ENCODE results near the gene RUNDC1. TPM values are rescaled to one million over a fixed set of nuclear protein-coding genes. Genes with fewer than 3 reads are reported as not detected.

The RUNDC1 gene
- total RNA-seq, 2 donors from 2014 or later: 18.7 to 22.3 TPM

DNA sequence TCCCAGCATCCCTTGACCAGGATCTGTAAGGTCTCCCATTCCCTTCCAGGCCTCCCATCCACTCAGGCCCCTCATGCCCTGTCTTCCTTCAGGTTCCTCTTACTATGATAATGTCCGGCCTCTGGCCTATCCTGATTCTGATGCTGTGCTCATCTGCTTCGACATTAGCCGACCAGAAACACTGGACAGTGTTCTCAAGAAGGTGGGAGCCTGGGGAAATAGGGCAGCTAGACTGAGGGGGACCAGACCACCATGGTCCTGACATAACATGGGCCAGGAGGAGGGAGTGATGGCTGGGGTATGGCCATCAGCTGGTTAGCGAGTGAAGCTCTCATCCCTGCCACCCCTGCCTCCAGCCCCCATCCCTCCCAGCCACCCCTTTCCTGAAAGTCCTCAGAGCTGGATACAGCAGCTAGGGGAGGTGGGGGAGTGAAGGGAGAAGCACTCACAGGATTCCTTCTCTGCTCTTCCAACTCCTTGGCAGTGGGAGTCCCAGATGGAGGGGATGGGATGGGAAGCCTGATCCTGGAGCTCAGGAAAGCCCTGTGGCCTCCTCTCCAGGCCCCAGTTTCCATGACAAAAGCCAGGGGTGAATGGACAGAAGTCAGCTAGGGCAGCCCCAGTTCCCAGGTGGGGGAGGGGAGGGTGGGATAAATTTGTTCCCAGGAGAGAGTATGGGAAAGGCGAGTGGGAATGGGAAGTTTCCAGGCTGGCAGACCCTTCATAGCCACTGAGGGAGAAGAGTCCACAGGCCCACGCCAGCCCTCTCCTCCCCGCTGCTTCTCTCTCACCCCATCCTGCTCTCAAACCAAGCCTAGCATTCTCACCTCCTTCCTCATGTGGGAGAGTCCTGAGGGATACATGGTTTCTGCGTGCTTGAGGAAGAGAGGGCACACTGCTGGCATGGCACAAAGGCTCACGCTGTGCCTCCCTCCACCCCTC is 47.0 kb downstream of the RUNDC1 start:
- Histone ChIP-seq H3K27me3 (no peaks in the 10 kb centered on the region), H3K36me3 (no peaks in the 10 kb centered on the region), H3K9me3 (no peaks in the 10 kb centered on the region), H3K4me1 (no peaks in the 10 kb centered on the region), H3K9ac (ENCODE audit: low read depth in 2 of 2, low read length in 2 of 2) (no peak overlapping the region), H3K27ac (no peak overlapping the region), H3K4me3 (no peak overlapping the region)
- DNase-seq: no peak
- TF ChIP-seq, protein P1, sequence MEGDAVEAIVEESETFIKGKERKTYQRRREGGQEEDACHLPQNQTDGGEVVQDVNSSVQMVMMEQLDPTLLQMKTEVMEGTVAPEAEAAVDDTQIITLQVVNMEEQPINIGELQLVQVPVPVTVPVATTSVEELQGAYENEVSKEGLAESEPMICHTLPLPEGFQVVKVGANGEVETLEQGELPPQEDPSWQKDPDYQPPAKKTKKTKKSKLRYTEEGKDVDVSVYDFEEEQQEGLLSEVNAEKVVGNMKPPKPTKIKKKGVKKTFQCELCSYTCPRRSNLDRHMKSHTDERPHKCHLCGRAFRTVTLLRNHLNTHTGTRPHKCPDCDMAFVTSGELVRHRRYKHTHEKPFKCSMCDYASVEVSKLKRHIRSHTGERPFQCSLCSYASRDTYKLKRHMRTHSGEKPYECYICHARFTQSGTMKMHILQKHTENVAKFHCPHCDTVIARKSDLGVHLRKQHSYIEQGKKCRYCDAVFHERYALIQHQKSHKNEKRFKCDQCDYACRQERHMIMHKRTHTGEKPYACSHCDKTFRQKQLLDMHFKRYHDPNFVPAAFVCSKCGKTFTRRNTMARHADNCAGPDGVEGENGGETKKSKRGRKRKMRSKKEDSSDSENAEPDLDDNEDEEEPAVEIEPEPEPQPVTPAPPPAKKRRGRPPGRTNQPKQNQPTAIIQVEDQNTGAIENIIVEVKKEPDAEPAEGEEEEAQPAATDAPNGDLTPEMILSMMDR (IDR thresholded peaks at IDR 0.05): no peak
- intact Hi-C loops (cut with DNase I): loop anchor here (10.0 kb wide), 2 partner anchors 287 to 317 kb away; no protein-coding TSS in a partner anchor

DNA sequence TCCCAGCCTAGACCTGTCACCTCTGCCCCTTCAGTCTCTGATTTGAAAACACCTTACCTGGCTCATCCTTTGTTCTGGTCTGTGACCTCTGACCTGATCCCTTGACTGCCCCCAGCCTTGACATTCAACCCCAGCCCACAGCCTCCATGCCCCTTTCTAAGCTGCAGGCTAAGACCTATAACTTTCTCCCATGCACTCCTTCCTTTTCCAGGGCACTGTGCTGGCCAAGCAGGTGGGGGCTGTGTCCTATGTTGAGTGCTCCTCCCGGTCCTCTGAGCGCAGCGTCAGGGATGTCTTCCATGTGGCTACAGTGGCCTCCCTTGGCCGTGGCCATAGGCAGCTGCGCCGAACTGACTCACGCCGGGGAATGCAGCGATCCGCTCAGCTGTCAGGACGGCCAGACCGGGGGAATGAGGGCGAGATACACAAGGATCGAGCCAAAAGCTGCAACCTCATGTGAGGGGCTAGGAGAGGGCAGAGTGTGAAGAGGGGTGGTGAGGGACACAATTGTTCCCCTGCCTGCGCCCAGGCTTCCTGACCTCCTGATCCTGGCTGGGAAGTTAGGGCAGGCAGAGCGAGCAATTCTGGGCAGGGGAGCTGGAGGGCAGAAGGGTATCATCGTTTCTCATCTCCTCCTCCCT is 48.0 kb downstream of the RUNDC1 start:
- Histone ChIP-seq H3K27ac (no peak overlapping the region), H3K9ac (ENCODE audit: low read depth in 2 of 2, low read length in 2 of 2) (no peak overlapping the region), H3K27me3 (no peaks in the 10 kb centered on the region), H3K4me1 (no peaks in the 10 kb centered on the region), H3K4me3 (no peak overlapping the region), H3K9me3 (no peaks in the 10 kb centered on the region), H3K36me3 (no peaks in the 10 kb centered on the region)
- no peak for DNase-seq
- intact Hi-C loops (cut with DNase I): loop anchor here (10.0 kb wide), 2 partner anchors 286 to 316 kb away; no protein-coding TSS in a partner anchor
- TF ChIP-seq, protein P1 (IDR thresholded peaks at IDR 0.05): no peak

DNA sequence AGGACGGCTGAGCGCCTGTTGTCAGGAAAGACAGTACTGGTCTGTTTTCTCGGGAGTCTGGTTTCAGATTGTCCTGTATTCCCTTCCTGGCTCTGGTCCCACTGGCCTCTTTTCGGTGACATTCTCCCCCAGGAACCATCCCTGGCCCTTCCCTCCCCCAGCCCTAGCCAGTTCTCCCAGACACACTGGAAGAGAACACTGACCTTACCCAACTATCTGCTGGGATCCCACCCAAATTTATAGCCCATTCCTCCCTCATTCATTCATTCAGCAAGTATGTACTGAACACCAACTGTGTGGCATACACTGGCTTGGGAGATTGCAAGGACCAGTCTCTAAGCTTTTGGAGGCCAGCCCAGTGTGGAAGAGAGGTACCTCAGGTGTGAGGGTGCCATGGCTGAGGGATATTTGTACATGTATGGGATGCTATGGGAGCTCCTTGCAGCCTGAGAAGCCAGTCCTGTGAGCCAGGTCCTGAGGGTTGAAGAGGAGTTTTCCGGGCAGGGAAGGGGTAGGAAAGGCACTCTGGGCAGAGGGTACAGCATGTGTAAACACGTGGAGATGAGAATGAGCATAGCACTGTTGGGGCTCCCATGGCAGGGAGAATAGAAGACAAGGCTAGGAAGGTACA is 49.9 kb downstream of the RUNDC1 start:
- no peak for DNase-seq
- intact Hi-C loops (cut with DNase I): no loop called here
- H3K9ac ChIP-seq (ENCODE audit: low read depth in 2 of 2, low read length in 2 of 2): no peak overlapping the region
- H3K9me3 ChIP-seq: no peaks in the 10 kb centered on the region
- no peaks in the 10 kb centered on the region for H3K4me1 ChIP-seq
- H3K27me3 ChIP-seq: no peaks in the 10 kb centered on the region
- H3K4me3 ChIP-seq: no peak overlapping the region
- H3K36me3 ChIP-seq: no peaks in the 10 kb centered on the region
- TF ChIP-seq, protein P1 (IDR thresholded peaks at IDR 0.05): no peak
- H3K27ac ChIP-seq: no peak overlapping the region

DNA sequence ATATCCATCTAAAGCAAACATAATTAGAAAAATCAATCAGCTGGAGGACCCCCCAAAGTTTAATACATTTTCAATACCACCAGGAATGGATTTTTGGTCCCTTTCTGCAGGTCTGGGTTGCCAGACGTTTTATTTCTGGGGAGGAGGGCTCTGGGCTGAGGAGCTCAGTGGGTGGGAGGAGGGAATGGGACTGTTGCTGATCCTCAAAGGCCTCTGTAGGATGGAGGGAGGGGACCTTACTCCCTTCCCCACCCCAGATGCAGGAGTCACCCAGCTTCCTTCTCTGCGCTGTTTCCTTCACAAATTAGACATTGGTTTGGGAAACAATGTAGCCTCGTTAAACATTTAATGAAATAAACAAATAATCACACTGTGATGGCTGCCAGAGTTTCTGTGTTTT is 51.3 kb downstream of the RUNDC1 start:
- DNase-seq: no peak
- Histone ChIP-seq H3K27ac (no peak overlapping the region), H3K4me3 (no peak overlapping the region), H3K9ac (ENCODE audit: low read depth in 2 of 2, low read length in 2 of 2) (no peak overlapping the region), H3K36me3 (no peaks in the 10 kb centered on the region), H3K27me3 (no peaks in the 10 kb centered on the region), H3K4me1 (no peaks in the 10 kb centered on the region), H3K9me3 (no peaks in the 10 kb centered on the region)
- intact Hi-C loops (cut with DNase I): no loop called here
- TF ChIP-seq, protein P1 (IDR thresholded peaks at IDR 0.05): no peak
